ENCODE measurements around the gene PRKG1. TPM values are rescaled to one million over a fixed set of nuclear protein-coding genes. Genes with fewer than 3 reads are reported as not detected.

The PRKG1 gene
- total and polyA plus RNA-seq, 2 of the 4 experiments (the other 2 are of a cell fraction): 3.5 to 18.3 TPM

GRCh38 chr10:51445588-51445987 is 371.3 kb downstream of the PRKG1 start:
- Histone ChIP-seq H3K27ac (ENCODE audit: insufficient read depth, low read length) (no peak overlapping the region), H3K27me3 (ENCODE audit: control insufficient read depth, insufficient read depth, low read length) (no peaks in the 10 kb centered on the region), H2BK15ac (ENCODE audit: low read depth, low read length) (no peak overlapping the region), H2BK120ac (ENCODE audit: low read depth, low read length) (no peak overlapping the region), H3K4ac (ENCODE audit: low read depth, low read length) (no peak overlapping the region), H2AK9ac (replicated peaks; ENCODE audit: low read depth, low read length, poor library complexity) (no peak overlapping the region), H2BK20ac (ENCODE audit: low read depth, low read length) (no peak overlapping the region), H2AFZ (replicated peaks; ENCODE audit: low read length, poor library complexity) (no peak overlapping the region), H3K9ac (ENCODE audit: low read depth, low read length) (no peak overlapping the region), H3K14ac (replicated peaks; ENCODE audit: low read depth, low read length) (no peak overlapping the region), H3K4me3 (ENCODE audit: insufficient read depth, low read depth, low read length) (no peak overlapping the region), H2AK5ac (ENCODE audit: low read depth, low read length) (no peak overlapping the region), H4K91ac (ENCODE audit: insufficient read depth, low read depth, low read length) (no peak overlapping the region), H4K20me1 (ENCODE audit: insufficient read depth, low read length) (no peaks in the 10 kb centered on the region; the same call in 1 of the 2 replicates), H3K18ac (ENCODE audit: low read depth, low read length) (no peak overlapping the region), H3K4me1 (ENCODE audit: control insufficient read depth, insufficient read depth, low read length) (no peaks in the 10 kb centered on the region), H3K79me1 (ENCODE audit: low read depth in 1 of 2, low read length in 2 of 2) (peaks cover 0 to 7% of the 10 kb centered on the region in 2 experiments; a peak in 2 of 4 replicates), H3K56ac (ENCODE audit: extremely low read depth, insufficient read depth, low read length) (no peak overlapping the region), H4K5ac (ENCODE audit: low read depth, low read length) (no peak overlapping the region), H3K9me3 (ENCODE audit: control insufficient read depth, insufficient read depth, low read length) (no peaks in the 10 kb centered on the region), H3K9me1 (ENCODE audit: insufficient read depth, low read length) (no peaks in the 10 kb centered on the region), H3K36me3 (ENCODE audit: control insufficient read depth, insufficient read depth, low read length) (no peaks in the 10 kb centered on the region), H3K4me2 (ENCODE audit: low read depth, low read length) (no peak overlapping the region), H2BK5ac (ENCODE audit: low read depth, low read length, poor library complexity, severe bottlenecking) (no peak overlapping the region), H4K8ac (ENCODE audit: low read depth in 2 of 2, low read length in 2 of 2) (no peak overlapping the region), H3K23ac (ENCODE audit: low read depth, low read length) (no peak overlapping the region)
- ATAC-seq (ENCODE audit: low read depth) (no peak), DNase-seq (peak; percentile 7)
- POLR2A ChIA-PET (ENCODE audit: unreplicated experiment): no interaction called here
- dilution Hi-C loops (cut with HindIII; ENCODE audit: low sequenced_read_pairs, unreplicated experiment): no loop called here
- no CpG with 5 or more reads among the region's 3 CpGs for WGBS, 2 experiments (ENCODE audit: extremely low coverage in 2 of 2, insufficient read length in 1 of 2)
- intact Hi-C loops (cut with micrococcal nuclease): no loop called here
- no TSS peak for BruUV-seq (replicated peaks)
- TF ChIP-seq USF2 (IDR thresholded peaks at IDR 0.05; ENCODE audit: low read depth, low read length) (no peak), SMC3 (IDR thresholded peaks at IDR 0.05; ENCODE audit: low read depth, low read length) (no peak), POLR2A (IDR thresholded peaks at IDR 0.05; ENCODE audit: low read depth, low read length) (no peak), BHLHE40 (IDR thresholded peaks at IDR 0.05; ENCODE audit: low read depth, low read length) (no peak), RCOR1 (IDR thresholded peaks at IDR 0.05; ENCODE audit: insufficient replicate concordance, low read length) (no peak), CEBPB (IDR thresholded peaks at IDR 0.05; ENCODE audit: low read depth, low read length) (no peak)
- TF ChIP-seq, protein P1, sequence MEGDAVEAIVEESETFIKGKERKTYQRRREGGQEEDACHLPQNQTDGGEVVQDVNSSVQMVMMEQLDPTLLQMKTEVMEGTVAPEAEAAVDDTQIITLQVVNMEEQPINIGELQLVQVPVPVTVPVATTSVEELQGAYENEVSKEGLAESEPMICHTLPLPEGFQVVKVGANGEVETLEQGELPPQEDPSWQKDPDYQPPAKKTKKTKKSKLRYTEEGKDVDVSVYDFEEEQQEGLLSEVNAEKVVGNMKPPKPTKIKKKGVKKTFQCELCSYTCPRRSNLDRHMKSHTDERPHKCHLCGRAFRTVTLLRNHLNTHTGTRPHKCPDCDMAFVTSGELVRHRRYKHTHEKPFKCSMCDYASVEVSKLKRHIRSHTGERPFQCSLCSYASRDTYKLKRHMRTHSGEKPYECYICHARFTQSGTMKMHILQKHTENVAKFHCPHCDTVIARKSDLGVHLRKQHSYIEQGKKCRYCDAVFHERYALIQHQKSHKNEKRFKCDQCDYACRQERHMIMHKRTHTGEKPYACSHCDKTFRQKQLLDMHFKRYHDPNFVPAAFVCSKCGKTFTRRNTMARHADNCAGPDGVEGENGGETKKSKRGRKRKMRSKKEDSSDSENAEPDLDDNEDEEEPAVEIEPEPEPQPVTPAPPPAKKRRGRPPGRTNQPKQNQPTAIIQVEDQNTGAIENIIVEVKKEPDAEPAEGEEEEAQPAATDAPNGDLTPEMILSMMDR (conservative IDR thresholded peaks at IDR 0.05; ENCODE audit: low read depth, low read length): no peak
- in situ Hi-C loops (cut with MboI; ENCODE audit: low sequenced_read_pairs): no loop called here
- CTCF ChIA-PET: no interaction called here
